ENCODE data around the gene AFAP1.

GRCh38 chr4:7944599-7945220, 5.0 kb upstream of the AFAP1 start:
- no peak for TF ChIP-seq YY1 (IDR thresholded peaks at IDR 0.05; ENCODE audit: insufficient read depth, insufficient read length)
- no peak for TF ChIP-seq ZNF274 (IDR thresholded peaks at IDR 0.05; ENCODE audit: low read depth, low read length)
- TF ChIP-seq SUZ12 (IDR thresholded peaks at IDR 0.05; ENCODE audit: extremely low read depth, insufficient read depth, insufficient read length), result no peak
